ENCODE data around the gene IKZF1.

IKZF1 gene

GRCh38 chr7:50349399-50349798 lies 44.9 kb downstream of the IKZF1 start:
- H2BK12ac ChIP-seq (ENCODE audit: low read length), result no peak overlapping the region
- no peak overlapping the region for H3K27ac ChIP-seq (replicated peaks; ENCODE audit: low read length)
- H3K4me3 ChIP-seq (ENCODE audit: low read length in 2 of 2), result no peak overlapping the region
- no peak overlapping the region for H2AFZ ChIP-seq (ENCODE audit: low read length)
- no peak overlapping the region for H2BK15ac ChIP-seq (ENCODE audit: low read length)
- no peak overlapping the region for H3K18ac ChIP-seq (ENCODE audit: low read length)
- H3K14ac ChIP-seq (ENCODE audit: low read length), result no peak overlapping the region
- H2AK5ac ChIP-seq (ENCODE audit: low read depth, low read length), result no peak overlapping the region
- no peak overlapping the region for H3K23ac ChIP-seq (ENCODE audit: low read depth, low read length, poor library complexity)
- no peaks in the 10 kb centered on the region for H3K9me3 ChIP-seq (replicated peaks in 1 of 2; ENCODE audit: control insufficient read depth in 2 of 2, insufficient read depth in 1 of 2, low read depth in 1 of 2, low read length in 2 of 2)
- no peak overlapping the region for H3K4me2 ChIP-seq (ENCODE audit: insufficient read depth, low read length, poor library complexity, severe bottlenecking)
- H2BK120ac ChIP-seq (ENCODE audit: low read depth, low read length), result no peak overlapping the region
- H4K8ac ChIP-seq (ENCODE audit: low read depth, low read length), result no peak overlapping the region
- no peak overlapping the region for H2BK5ac ChIP-seq (ENCODE audit: low read length)
- no peaks in the 10 kb centered on the region for H3K79me1 ChIP-seq (ENCODE audit: low read depth, low read length)
- DNase-seq (ENCODE audit: low spot score), result no peak
- H3K4me1 ChIP-seq (ENCODE audit: control insufficient read depth in 2 of 2, insufficient read depth in 1 of 2, low read depth in 1 of 2, low read length in 2 of 2), result no peaks in the 10 kb centered on the region
- no peak overlapping the region for H3K4ac ChIP-seq (ENCODE audit: low read length)
- no peak overlapping the region for H3K9ac ChIP-seq (ENCODE audit: low read depth, low read length, poor library complexity)
- H3K36me3 ChIP-seq (replicated peaks in 1 of 2; ENCODE audit: control insufficient read depth in 2 of 2, insufficient read depth in 2 of 2, low read length in 2 of 2), result no peaks in the 10 kb centered on the region
- 100% methylated on average over 1 to 2 of the region's 6 CpGs for WGBS, 2 donors (ENCODE audit: extremely low coverage in 2 of 2, insufficient read length in 2 of 2, insufficient replicate concordance in 1 of 2)
- no peak overlapping the region for H4K91ac ChIP-seq (ENCODE audit: low read depth, low read length, poor library complexity)
- H3K27me3 ChIP-seq (ENCODE audit: control insufficient read depth in 3 of 3, insufficient read depth in 3 of 3, low read depth in 1 of 3, low read length in 3 of 3), result no peaks in the 10 kb centered on the region

- no CpG with 5 or more reads among the region's 18 CpGs for WGBS, 2 donors (ENCODE audit: extremely low coverage in 2 of 2, insufficient read length in 2 of 2, insufficient replicate concordance in 1 of 2)
- Histone ChIP-seq H3K9me3 (replicated peaks in 1 of 2; ENCODE audit: control insufficient read depth in 2 of 2, insufficient read depth in 1 of 2, low read depth in 1 of 2, low read length in 2 of 2) (no peaks in the 10 kb centered on the region), H3K36me3 (replicated peaks in 1 of 2; ENCODE audit: control insufficient read depth in 2 of 2, insufficient read depth in 2 of 2, low read length in 2 of 2) (no peaks in the 10 kb centered on the region), H3K79me1 (ENCODE audit: low read depth, low read length) (no peaks in the 10 kb centered on the region), H2BK120ac (ENCODE audit: low read depth, low read length) (no peak overlapping the region), H3K23ac (ENCODE audit: low read depth, low read length, poor library complexity) (no peak overlapping the region), H3K4me3 (ENCODE audit: low read length in 2 of 2) (no peak overlapping the region), H3K18ac (ENCODE audit: low read length) (no peak overlapping the region), H3K4me1 (ENCODE audit: control insufficient read depth in 2 of 2, insufficient read depth in 1 of 2, low read depth in 1 of 2, low read length in 2 of 2) (no peaks in the 10 kb centered on the region), H3K27me3 (ENCODE audit: control insufficient read depth in 3 of 3, insufficient read depth in 3 of 3, low read depth in 1 of 3, low read length in 3 of 3) (no peaks in the 10 kb centered on the region), H2AFZ (ENCODE audit: low read length) (no peak overlapping the region), H4K91ac (ENCODE audit: low read depth, low read length, poor library complexity) (no peak overlapping the region), H2BK12ac (ENCODE audit: low read length) (no peak overlapping the region), H3K27ac (replicated peaks; ENCODE audit: low read length) (no peak overlapping the region), H2BK5ac (ENCODE audit: low read length) (no peak overlapping the region), H3K4me2 (ENCODE audit: insufficient read depth, low read length, poor library complexity, severe bottlenecking) (no peak overlapping the region), H3K14ac (ENCODE audit: low read length) (no peak overlapping the region), H4K8ac (ENCODE audit: low read depth, low read length) (no peak overlapping the region), H2AK5ac (ENCODE audit: low read depth, low read length) (no peak overlapping the region), H3K4ac (ENCODE audit: low read length) (no peak overlapping the region), H3K9ac (ENCODE audit: low read depth, low read length, poor library complexity) (no peak overlapping the region), H2BK15ac (ENCODE audit: low read length) (no peak overlapping the region)
- no peak for DNase-seq (ENCODE audit: low spot score)
Measured at GRCh38 chr7:50349963-50350944, 45.7 kb downstream of the IKZF1 start.

GRCh38 chr7:50351267-50351666 lies 46.8 kb downstream of the IKZF1 start:
- no peak overlapping the region for H3K14ac ChIP-seq (ENCODE audit: low read length)
- no peak overlapping the region for H2BK5ac ChIP-seq (ENCODE audit: low read length)
- H2BK15ac ChIP-seq (ENCODE audit: low read length), result no peak overlapping the region
- no peak overlapping the region for H4K91ac ChIP-seq (ENCODE audit: low read depth, low read length, poor library complexity)
- no peaks in the 10 kb centered on the region for H3K36me3 ChIP-seq (replicated peaks in 1 of 2; ENCODE audit: control insufficient read depth in 2 of 2, insufficient read depth in 2 of 2, low read length in 2 of 2)
- no CpG with 5 or more reads among the region's 2 CpGs for whole genome bisulfite sequencing, 2 donors (ENCODE audit: extremely low coverage in 2 of 2, insufficient read length in 2 of 2, insufficient replicate concordance in 1 of 2)
- no peak overlapping the region for H3K23ac ChIP-seq (ENCODE audit: low read depth, low read length, poor library complexity)
- no peaks in the 10 kb centered on the region for H3K79me1 ChIP-seq (ENCODE audit: low read depth, low read length)
- H3K9ac ChIP-seq (ENCODE audit: low read depth, low read length, poor library complexity), result no peak overlapping the region
- DNase-seq (ENCODE audit: low spot score), result no peak
- no peak overlapping the region for H2BK120ac ChIP-seq (ENCODE audit: low read depth, low read length)
- H2BK12ac ChIP-seq (ENCODE audit: low read length), result no peak overlapping the region
- no peak overlapping the region for H4K8ac ChIP-seq (ENCODE audit: low read depth, low read length)
- no peak overlapping the region for H3K27ac ChIP-seq (replicated peaks; ENCODE audit: low read length)
- no peaks in the 10 kb centered on the region for H3K9me3 ChIP-seq (replicated peaks in 1 of 2; ENCODE audit: control insufficient read depth in 2 of 2, insufficient read depth in 1 of 2, low read depth in 1 of 2, low read length in 2 of 2)
- no peaks in the 10 kb centered on the region for H3K4me1 ChIP-seq (ENCODE audit: control insufficient read depth in 2 of 2, insufficient read depth in 1 of 2, low read depth in 1 of 2, low read length in 2 of 2)
- H3K4ac ChIP-seq (ENCODE audit: low read length), result no peak overlapping the region
- no peak overlapping the region for H2AFZ ChIP-seq (ENCODE audit: low read length)
- no peak overlapping the region for H3K18ac ChIP-seq (ENCODE audit: low read length)
- no peak overlapping the region for H3K4me2 ChIP-seq (ENCODE audit: insufficient read depth, low read length, poor library complexity, severe bottlenecking)
- H3K27me3 ChIP-seq (ENCODE audit: control insufficient read depth in 3 of 3, insufficient read depth in 3 of 3, low read depth in 1 of 3, low read length in 3 of 3), result no peaks in the 10 kb centered on the region
- no peak overlapping the region for H3K4me3 ChIP-seq (ENCODE audit: low read length in 2 of 2)
- no peak overlapping the region for H2AK5ac ChIP-seq (ENCODE audit: low read depth, low read length)

GRCh38 chr7:50352282-50352681 lies 47.8 kb downstream of the IKZF1 start:
- Histone ChIP-seq H2BK120ac (ENCODE audit: low read depth, low read length) (no peak overlapping the region), H3K9me3 (replicated peaks in 1 of 2; ENCODE audit: control insufficient read depth in 2 of 2, insufficient read depth in 1 of 2, low read depth in 1 of 2, low read length in 2 of 2) (no peaks in the 10 kb centered on the region), H2AFZ (ENCODE audit: low read length) (no peak overlapping the region), H3K79me1 (ENCODE audit: low read depth, low read length) (no peaks in the 10 kb centered on the region), H3K4ac (ENCODE audit: low read length) (no peak overlapping the region), H4K8ac (ENCODE audit: low read depth, low read length) (no peak overlapping the region), H3K23ac (ENCODE audit: low read depth, low read length, poor library complexity) (no peak overlapping the region), H2BK15ac (ENCODE audit: low read length) (no peak overlapping the region), H3K9ac (ENCODE audit: low read depth, low read length, poor library complexity) (no peak overlapping the region), H3K36me3 (replicated peaks in 1 of 2; ENCODE audit: control insufficient read depth in 2 of 2, insufficient read depth in 2 of 2, low read length in 2 of 2) (no peaks in the 10 kb centered on the region), H2AK5ac (ENCODE audit: low read depth, low read length) (no peak overlapping the region), H2BK5ac (ENCODE audit: low read length) (no peak overlapping the region), H2BK12ac (ENCODE audit: low read length) (no peak overlapping the region), H3K4me3 (ENCODE audit: low read length in 2 of 2) (no peak overlapping the region), H3K4me2 (ENCODE audit: insufficient read depth, low read length, poor library complexity, severe bottlenecking) (no peak overlapping the region), H3K14ac (ENCODE audit: low read length) (no peak overlapping the region), H3K4me1 (ENCODE audit: control insufficient read depth in 2 of 2, insufficient read depth in 1 of 2, low read depth in 1 of 2, low read length in 2 of 2) (no peaks in the 10 kb centered on the region), H4K91ac (ENCODE audit: low read depth, low read length, poor library complexity) (no peak overlapping the region), H3K27me3 (ENCODE audit: control insufficient read depth in 3 of 3, insufficient read depth in 3 of 3, low read depth in 1 of 3, low read length in 3 of 3) (no peaks in the 10 kb centered on the region), H3K18ac (ENCODE audit: low read length) (no peak overlapping the region), H3K27ac (replicated peaks; ENCODE audit: low read length) (no peak overlapping the region)
- no peak for DNase-seq (ENCODE audit: low spot score)
- no CpG with 5 or more reads among the region's 3 CpGs for WGBS, 2 donors (ENCODE audit: extremely low coverage in 2 of 2, insufficient read length in 2 of 2, insufficient replicate concordance in 1 of 2)
